Fibroblast of villous mesenchyme (primary cell): ENCODE results near the gene SLC6A1. TPM values are rescaled to one million over a fixed set of nuclear protein-coding genes. Genes with fewer than 3 reads are reported as not detected.

Source experiments
- DNase-seq: peaks from one replicate; pipeline ENCODE4 v3.0.0-alpha.2; 2010; ENCODE audit warnings: low read depth
- H3K4me3 ChIP-seq: 2 replicates; pipeline ENCODE4 v1.5.1; 2011; ENCODE audit warnings: low read depth, mild to moderate bottlenecking, low read length
- CTCF ChIP-seq: IDR thresholded peaks from 2 replicates; pipeline ENCODE4 v1.5.1; 2012; ENCODE audit warnings: low read depth, mild to moderate bottlenecking, low read length; ENCODE audit not compliant: insufficient read depth
- total RNA-seq: library from RNA; depleted of rRNA; stranded (reverse); fragments of >200 nt; gene quantifications from 2 replicates; pipeline ENCODE4 v1.2.3, GENCODE V29; 2012

Gene SLC6A1
- total RNA-seq, 1 donor: not detected

- no peak for DNase-seq
- H3K4me3 ChIP-seq: no peak overlapping the region
- TF ChIP-seq CTCF: no peak
These were observed 4.6 kb downstream of the SLC6A1 start for GRCh38 chr3:10997196-10997595.

- no peak for TF ChIP-seq CTCF
- no peak for DNase-seq
- no peak overlapping the region for H3K4me3 ChIP-seq
These were observed 6.0 kb downstream of the SLC6A1 start for GRCh38 chr3:10998542-10998941.

GRCh38 chr3:10999221-11000107 lies 6.9 kb downstream of the SLC6A1 start:
- no peak for TF ChIP-seq CTCF
- DNase-seq: no peak
- H3K4me3 ChIP-seq: no peak overlapping the region

DNA sequence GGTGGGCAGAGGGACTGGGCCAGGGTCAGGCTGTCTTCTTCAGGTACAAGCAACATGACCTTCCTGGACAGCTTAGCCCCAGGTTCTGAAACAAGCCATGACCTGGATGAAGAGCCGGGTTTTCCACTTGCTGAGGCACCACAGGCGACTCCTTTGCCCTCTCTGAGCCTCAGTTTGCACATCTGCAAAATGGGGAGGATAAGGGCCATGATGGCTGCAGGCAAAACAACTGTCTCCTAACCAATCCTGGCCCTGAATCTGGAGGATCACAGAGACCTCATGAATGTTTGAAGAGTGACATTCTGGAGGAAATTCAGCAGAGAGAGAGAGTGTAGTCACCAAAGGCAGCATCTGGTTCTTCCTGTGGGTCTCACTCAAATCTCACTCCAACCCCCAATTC lies 8.0 kb downstream of the SLC6A1 start:
- DNase-seq: no peak
- no peak overlapping the region for H3K4me3 ChIP-seq
- TF ChIP-seq CTCF: no peak

DNA sequence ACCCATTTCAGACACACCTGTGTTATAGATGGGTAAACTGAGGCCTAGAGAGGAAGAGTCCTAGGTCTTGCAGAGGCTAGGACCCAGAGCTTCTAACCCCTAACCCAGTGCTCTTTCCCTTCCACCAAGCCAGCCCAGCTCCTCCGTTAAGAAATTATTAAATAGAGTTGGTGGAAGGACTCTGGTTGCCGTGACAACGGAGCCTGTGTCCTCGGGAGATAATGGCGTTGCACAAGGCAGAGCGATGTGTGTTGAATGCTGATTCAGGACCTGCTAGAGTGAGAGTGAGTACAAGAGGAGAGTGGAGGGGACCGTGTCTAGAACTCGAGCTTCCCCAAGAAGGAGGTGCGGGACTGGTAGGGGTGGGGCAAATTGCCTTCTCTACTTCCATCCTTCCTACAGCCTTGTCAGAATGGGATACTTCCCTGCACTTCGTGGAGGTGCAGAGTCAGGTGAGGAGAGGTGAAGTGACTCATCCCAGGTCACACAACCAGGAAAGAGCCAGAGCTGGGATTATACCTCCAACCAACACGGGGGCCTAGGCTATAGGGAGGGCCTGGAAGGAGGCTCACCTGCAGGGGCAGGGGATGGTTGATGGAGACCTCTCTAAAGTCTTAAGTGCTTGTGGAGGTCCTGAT lies 8.6 kb downstream of the SLC6A1 start:
- no peak for DNase-seq
- no peak for TF ChIP-seq CTCF

GRCh38 chr3:11001658-11002021 lies 9.1 kb downstream of the SLC6A1 start:
- DNase-seq: no peak
- H3K4me3 ChIP-seq: no peak overlapping the region
- no peak for TF ChIP-seq CTCF

More for the DNA sequence above, 8.6 kb downstream of the SLC6A1 start:
- H3K4me3 ChIP-seq: no peak overlapping the region
